Stimulated activated naive CD4-positive, alpha-beta T cell treated with Interleukin-2 at 50 U/mL for 16 hours (primary cell): ENCODE results near the gene NKTR.

Experiments
- DNase-seq: peaks from one replicate; lab custom pipeline; 2025; lab: John Stamatoyannopoulos, UW

The NKTR gene

DNA sequence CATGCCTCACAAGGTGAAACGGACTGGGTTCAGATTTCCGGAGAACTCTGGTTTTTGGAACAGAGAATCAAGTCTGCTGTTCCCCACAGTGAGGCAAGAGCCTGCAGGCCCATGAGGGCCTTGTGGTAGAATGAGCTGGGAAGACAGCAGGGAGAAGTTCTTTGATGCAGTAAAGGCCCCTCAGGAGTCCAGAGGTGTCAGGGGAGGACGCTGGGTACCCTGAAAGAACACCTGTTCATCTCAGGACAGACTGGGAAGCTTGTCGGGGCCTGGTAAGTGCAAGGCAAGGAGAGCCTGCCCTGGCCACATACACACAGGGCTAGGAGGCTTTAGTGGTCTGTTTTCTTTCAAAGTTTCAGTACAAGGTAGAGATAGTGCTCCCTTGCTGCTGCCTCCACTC is 49.3 kb downstream of the NKTR start:
- DNase-seq: no peak

GRCh38 chr3:42651248-42652091 is 51.0 kb downstream of the NKTR start:
- DNase-seq: no peak

DNA sequence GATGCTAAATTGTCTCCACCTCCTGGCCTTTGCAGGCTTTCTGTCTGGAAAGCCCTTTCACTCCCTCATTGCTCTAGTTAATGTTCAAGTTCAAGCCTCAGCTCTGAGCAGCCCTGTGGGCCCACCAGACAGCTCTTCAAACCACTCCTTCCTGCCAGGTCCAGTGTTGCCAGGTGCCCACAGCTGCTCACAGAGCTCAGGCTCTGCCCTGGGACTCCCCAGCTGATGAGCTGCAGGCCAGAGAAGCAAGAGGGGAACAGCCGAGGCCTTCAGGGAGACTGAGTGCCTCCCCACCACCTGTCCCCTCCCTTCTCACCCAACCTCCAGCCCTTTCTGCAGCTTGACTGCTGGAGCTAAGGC is 51.7 kb downstream of the NKTR start:
- DNase-seq: no peak

GRCh38 chr3:42652611-42653302 is 52.3 kb downstream of the NKTR start:
- no peak for DNase-seq

DNA sequence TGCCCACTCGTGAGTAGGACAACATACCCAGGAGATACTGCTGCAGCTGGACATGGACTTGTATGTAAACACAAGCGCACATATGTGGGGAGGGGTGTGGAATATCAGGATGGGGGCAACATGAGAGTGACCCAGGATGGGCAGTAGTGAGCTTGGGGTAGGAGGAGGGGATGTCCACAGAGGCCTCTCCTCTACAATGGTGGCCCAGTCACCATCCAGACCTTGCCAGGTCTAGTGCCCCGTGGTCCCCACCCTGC is 52.7 kb downstream of the NKTR start:
- DNase-seq: no peak

DNA sequence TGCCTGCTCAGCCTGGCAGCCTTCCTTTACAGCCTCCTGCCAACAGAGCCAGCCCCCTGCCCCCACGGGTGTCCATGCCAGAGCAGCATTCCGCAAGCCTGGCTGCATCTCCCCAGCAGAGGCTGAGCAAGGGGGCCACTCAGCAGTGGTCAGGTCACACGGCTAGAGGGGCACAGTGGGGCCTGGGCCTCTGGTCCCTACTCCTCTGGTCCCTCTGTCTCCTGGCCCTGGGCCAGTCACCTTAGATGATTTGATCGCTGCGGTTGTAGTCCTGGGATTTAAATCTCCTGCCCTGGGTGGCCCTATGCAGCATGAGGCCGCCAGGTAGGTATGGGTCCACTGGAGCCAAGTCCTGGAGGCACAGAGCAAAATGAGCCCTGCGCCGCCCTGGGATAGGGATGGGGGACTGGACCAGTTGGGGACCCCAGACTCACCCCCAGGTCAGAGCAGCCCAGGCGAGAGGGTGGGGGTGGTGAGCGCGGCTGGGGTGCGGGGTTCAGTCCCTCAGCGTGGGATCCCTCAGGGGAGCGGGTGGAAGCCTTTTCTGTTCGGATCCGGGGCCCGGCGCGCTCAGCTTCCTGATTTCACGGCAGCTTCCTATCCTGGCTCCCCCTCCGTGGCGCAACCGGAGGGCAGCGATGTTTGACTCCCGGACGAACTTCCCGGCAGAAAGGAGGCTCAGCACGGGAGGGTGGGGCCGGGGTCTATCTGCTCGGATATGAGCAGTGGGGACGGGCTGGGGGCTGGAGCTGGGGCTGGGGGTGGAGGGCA is 53.3 kb downstream of the NKTR start, which contains the start of gene ZBTB47:
TSS of gene ZBTB47 (plus strand) at position 138 of the 771 bp plus-strand sequence. CDS start 4,659 bp downstream, outside the sequence.
- DNase-seq: no peak

GRCh38 chr3:42654331-42655201 is 54.1 kb downstream of the NKTR start:
- DNase-seq: no peak

GRCh38 chr3:42655331-42655888 is 54.9 kb downstream of the NKTR start:
- no peak for DNase-seq

DNA sequence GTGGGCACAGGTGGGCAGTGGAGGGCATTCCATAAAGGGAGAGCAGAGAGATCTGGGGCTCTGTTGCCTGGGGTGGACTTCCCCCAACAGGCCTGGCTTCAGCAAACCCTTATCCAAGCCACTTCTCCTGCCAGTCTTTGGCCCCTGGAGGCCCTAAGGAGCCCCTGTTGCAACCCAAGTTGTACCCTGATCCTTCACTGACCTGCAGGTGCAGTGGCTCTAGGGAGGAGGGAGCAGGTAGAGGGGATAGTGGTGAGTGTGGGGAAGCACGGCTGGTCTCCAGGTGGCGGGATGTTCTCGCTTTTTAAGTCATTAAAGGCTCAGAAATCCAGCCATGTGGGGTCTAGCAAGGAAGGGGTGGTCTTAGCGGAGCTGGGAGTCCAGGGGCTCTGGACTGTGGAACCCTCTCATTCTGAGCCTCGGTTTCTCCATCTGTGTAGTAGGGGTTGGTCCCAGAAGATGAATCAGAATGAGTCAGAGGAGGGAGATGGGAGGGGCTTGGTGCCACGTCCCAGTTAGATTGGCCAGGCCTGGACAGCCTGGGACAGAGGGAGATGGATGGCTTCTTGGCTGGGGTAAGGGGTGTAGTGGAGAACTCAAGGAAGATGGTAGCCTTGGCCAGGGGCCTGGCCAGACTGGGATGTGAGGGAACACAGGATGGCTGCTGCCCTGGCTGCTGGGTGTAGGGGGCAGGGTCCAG is 55.6 kb downstream of the NKTR start:
- no peak for DNase-seq

- no peak for DNase-seq
These were observed 56.5 kb downstream of the NKTR start for GRCh38 chr3:42656680-42657610.

DNA sequence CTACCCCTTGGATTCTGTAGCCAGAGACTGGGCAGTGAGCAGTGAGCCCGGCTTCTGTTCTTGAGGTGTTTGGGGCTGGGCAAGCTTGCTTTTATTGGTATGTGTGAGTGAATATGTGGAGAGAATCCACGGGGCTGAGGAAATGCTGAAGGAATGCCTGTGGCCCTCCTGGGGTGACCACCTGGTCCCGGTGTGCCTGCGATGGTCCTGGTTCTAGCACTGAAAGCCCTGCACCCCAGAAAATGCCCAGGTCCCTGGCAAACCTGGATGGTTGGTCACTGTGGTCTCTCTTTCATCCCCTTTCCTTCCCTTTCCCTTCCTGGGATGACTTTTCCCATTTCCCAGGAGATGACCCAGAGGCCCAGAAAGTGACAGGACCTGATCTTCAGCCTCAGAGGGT is 57.2 kb downstream of the NKTR start:
- no peak for DNase-seq

DNA sequence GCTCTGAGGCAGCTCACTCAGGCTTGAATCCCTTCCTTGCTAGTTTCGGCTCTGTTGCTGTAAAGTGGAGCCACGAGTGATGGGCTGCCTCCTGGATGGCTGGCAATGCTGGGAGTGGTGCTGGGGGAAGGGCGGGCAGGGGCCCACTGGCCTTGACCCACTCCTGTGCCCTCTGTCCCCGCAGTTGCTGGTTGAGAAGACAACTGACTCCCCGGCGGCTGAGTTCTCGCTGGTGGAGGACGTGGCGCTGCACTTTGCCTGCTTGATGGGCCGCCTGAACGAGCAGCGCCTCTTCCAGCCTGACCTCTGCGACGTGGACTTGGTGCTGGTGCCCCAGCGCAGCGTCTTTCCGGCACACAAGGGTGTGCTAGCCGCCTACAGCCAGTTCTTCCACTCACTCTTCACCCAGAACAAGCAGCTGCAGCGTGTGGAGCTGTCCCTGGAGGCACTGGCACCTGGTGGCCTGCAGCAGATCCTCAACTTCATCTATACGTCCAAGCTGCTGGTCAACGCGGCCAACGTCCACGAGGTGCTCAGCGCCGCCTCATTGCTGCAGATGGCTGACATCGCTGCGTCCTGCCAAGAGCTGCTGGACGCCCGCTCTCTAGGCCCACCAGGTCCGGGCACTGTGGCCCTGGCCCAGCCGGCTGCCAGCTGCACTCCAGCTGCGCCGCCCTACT is 57.7 kb downstream of the NKTR start:
- no peak for DNase-seq

GRCh38 chr3:42658771-42659390 is 58.4 kb downstream of the NKTR start:
- no peak for DNase-seq

- no peak for DNase-seq
These were observed 59.1 kb downstream of the NKTR start for GRCh38 chr3:42659451-42660130.

DNA sequence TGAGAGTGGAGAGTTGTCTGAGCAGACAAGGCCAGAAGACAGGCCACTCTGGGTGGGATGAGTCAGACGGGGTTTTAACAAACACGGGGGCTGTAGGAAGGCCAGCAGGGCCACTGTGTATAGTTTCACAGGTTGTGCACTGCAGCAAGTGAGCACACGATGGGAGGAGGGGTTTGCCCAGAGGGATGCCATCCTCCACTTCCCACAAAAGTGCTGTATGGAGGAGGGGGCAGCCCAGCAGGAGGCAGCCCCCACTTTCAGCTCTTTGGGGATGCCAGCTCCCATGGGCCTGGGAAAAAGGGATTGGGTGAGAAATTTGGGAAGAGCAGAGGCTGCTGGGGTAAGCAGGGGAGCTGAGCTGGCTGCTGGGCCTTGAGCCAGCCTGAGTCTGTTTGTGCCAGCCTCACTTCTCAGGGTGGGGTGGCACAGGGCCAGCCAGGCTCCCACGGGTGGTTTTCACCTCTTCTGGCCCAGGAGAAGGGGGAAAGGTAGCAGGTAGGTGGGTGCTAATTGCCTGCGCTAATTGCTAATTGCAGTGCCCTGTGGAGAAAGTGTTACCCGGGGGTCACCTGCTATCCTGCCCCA is 59.7 kb downstream of the NKTR start:
- no peak for DNase-seq

GRCh38 chr3:42660898-42661297 is 60.4 kb downstream of the NKTR start:
- no peak for DNase-seq

GRCh38 chr3:42661593-42662022 is 61.1 kb downstream of the NKTR start:
- DNase-seq: no peak
